H1 (cell line): ENCODE data around the gene CHST11. TPM values are rescaled to one million over a fixed set of nuclear protein-coding genes. Genes with fewer than 3 reads are reported as not detected.

Experiments
- CTCF ChIA-PET: fragments of 300-600 bp; sonication (Branson Sonifier 250); formaldehyde crosslinking; loops from one replicate; lab custom pipeline; 2021; ENCODE audit not compliant: partially characterized antibody; lab: Charles Lee
- POLR2A ChIA-PET: fragments of 300-600 bp; sonication (Branson Sonifier 250); formaldehyde crosslinking; loops from one replicate; lab custom pipeline; 2021; ENCODE audit warnings: inconsistent platforms; ENCODE audit not compliant: partially characterized antibody; lab: Charles Lee
- DNase-seq, 2 experiments: peaks; one replicate each; pipeline versions ENCODE4 v3.0.0 to v3.0.0-alpha.2; 2010 to 2022; ENCODE audit warnings: low spot score in 2 of 2, low read depth in 1 of 2, mixed read lengths in 1 of 2
- FAIRE-seq: peaks from 2 replicates; lab custom pipeline; 2011; peaks lifted over from hg19 to GRCh38; lab: Jason Lieb, UNC
- H2AFZ ChIP-seq: 2 replicates; pipeline ENCODE4 v1.8.1; 2012; ENCODE audit warnings: low read length, inconsistent platforms
- H2AK5ac ChIP-seq: 2 replicates; pipeline ENCODE4 v1.6.1; 2013; ENCODE audit warnings: low read depth, low read length
- H2BK120ac ChIP-seq: replicated peaks from 2 replicates; pipeline ENCODE3; 2013; ENCODE audit warnings: low read depth, low read length, inconsistent platforms
- H2BK12ac ChIP-seq: 2 replicates; pipeline ENCODE4 v1.6.1; 2013; ENCODE audit warnings: low read depth, low read length
- H2BK15ac ChIP-seq: 2 replicates; pipeline ENCODE4 v1.6.1; 2013; ENCODE audit warnings: low read length
- H2BK20ac ChIP-seq: 2 replicates; pipeline ENCODE4 v1.6.1; 2013; ENCODE audit warnings: low read length
- H2BK5ac ChIP-seq: 2 replicates; pipeline ENCODE4 v1.6.1; 2013; ENCODE audit warnings: low read depth, low read length
- H3K14ac ChIP-seq: 2 replicates; pipeline ENCODE4 v1.6.1; 2013; ENCODE audit warnings: inconsistent platforms; ENCODE audit not compliant: insufficient read length
- H3K18ac ChIP-seq: 2 replicates; pipeline ENCODE4 v1.6.1; 2013; ENCODE audit warnings: low read length; ENCODE audit errors: extremely low read depth
- H3K23ac ChIP-seq: 2 replicates; pipeline ENCODE4 v1.6.1; 2013; ENCODE audit warnings: inconsistent platforms; ENCODE audit not compliant: insufficient read length
- H3K23me2 ChIP-seq: 2 replicates; pipeline ENCODE4 v1.6.1; 2013; ENCODE audit warnings: low read depth, low read length
- H3K27ac ChIP-seq: 2 replicates; pipeline ENCODE4 v1.6.1; 2011; ENCODE audit warnings: low read depth, low read length, inconsistent platforms
- H3K27me3 ChIP-seq, 4 experiments: replicated peaks in 1 of 4; 1 replicate in 1 of 4; 2 replicates in 3 of 4; pipeline versions ENCODE4 v1.6.1 to v1.8.1; 2011 to 2013; ENCODE audit warnings: low read length in 3 of 4, mild to moderate bottlenecking in 3 of 4, inconsistent platforms in 2 of 4, mixed read lengths in 2 of 4, moderate library complexity in 1 of 4; ENCODE audit not compliant: control insufficient read depth in 3 of 4, insufficient read depth in 3 of 4; ENCODE audit errors: extremely low read depth in 1 of 4
- H3K36me3 ChIP-seq, 4 experiments: 2 replicates each; pipeline versions ENCODE4 v1.6.1 to v1.8.1; 2011 to 2013; ENCODE audit warnings: mild to moderate bottlenecking in 4 of 4, low read length in 3 of 4, moderate library complexity in 2 of 4, control low read depth in 1 of 4, inconsistent platforms in 1 of 4; ENCODE audit not compliant: insufficient read depth in 4 of 4, control insufficient read depth in 2 of 4
- H3K4ac ChIP-seq: replicated peaks from 2 replicates; pipeline ENCODE3; 2013; ENCODE audit warnings: low read length, low read depth, mixed read lengths, inconsistent platforms; ENCODE audit not compliant: insufficient read length
- H3K4me1 ChIP-seq, 4 experiments: replicated peaks in 1 of 4; 1 replicate in 1 of 4; 2 replicates in 3 of 4; pipeline versions ENCODE4 v1.6.1 to v1.8.1; 2011 to 2013; ENCODE audit warnings: low read length in 3 of 4, inconsistent platforms in 2 of 4, mixed read lengths in 1 of 4; ENCODE audit not compliant: insufficient read depth in 4 of 4, control insufficient read depth in 3 of 4
- H3K4me2 ChIP-seq, 2 experiments: 2 replicates each; pipeline versions ENCODE4 v1.6.1 to v1.8.1; 2011 to 2013; ENCODE audit warnings: low read depth in 2 of 2, low read length in 2 of 2, control low read depth in 1 of 2, inconsistent platforms in 1 of 2, mild to moderate bottlenecking in 1 of 2; ENCODE audit not compliant: insufficient read depth in 1 of 2
- H3K4me3 ChIP-seq, 4 experiments: fragments of 200-600, 300-600 bp in 1 of 4; sonication (generic), shearing (Covaris generic), sonication (Bioruptor Twin) in 1 of 4; 2 replicates each; pipeline versions ENCODE4 v1.5.1 to v1.8.1; 2011 to 2016; ENCODE audit warnings: low read length in 4 of 4, low read depth in 3 of 4, control low read depth in 2 of 4, inconsistent platforms in 2 of 4, mild to moderate bottlenecking in 2 of 4, mixed read lengths in 1 of 4, moderate library complexity in 1 of 4; ENCODE audit not compliant: insufficient read depth in 2 of 4; ENCODE audit errors: extremely low read depth in 1 of 4
- H3K56ac ChIP-seq: replicated peaks from 2 replicates; pipeline ENCODE3; 2013; ENCODE audit warnings: low read depth, mild to moderate bottlenecking, mixed read lengths, low read length, inconsistent platforms; ENCODE audit not compliant: insufficient read length
- H3K79me1 ChIP-seq: 2 replicates; pipeline ENCODE4 v1.6.1; 2013; ENCODE audit warnings: low read depth, low read length, control low read depth
- H3K79me2 ChIP-seq, 2 experiments: 2 replicates each; pipeline versions ENCODE4 v1.6.1 to v1.8.1; 2012 to 2013; ENCODE audit warnings: low read length in 2 of 2, mild to moderate bottlenecking in 2 of 2, inconsistent platforms in 1 of 2; ENCODE audit not compliant: insufficient read depth in 2 of 2, control insufficient read depth in 1 of 2
- H3K9ac ChIP-seq, 4 experiments: replicated peaks in 1 of 4; 1 replicate in 1 of 4; 2 replicates in 3 of 4; pipeline versions ENCODE4 v1.6.1 to v1.8.1; 2011 to 2013; ENCODE audit warnings: low read depth in 3 of 4, low read length in 3 of 4, control low read depth in 2 of 4, mild to moderate bottlenecking in 2 of 4, moderate library complexity in 2 of 4, inconsistent platforms in 1 of 4; ENCODE audit errors: extremely low read depth in 1 of 4
- H3K9me3 ChIP-seq, 2 experiments: 2 replicates each; pipeline versions ENCODE4 v1.6.1 to v1.8.1; 2012 to 2013; ENCODE audit warnings: mild to moderate bottlenecking in 2 of 2, moderate library complexity in 2 of 2, control low read depth in 1 of 2, inconsistent platforms in 1 of 2, low read depth in 1 of 2, low read length in 1 of 2, mixed read lengths in 1 of 2; ENCODE audit not compliant: insufficient read depth in 2 of 2
- H4K20me1 ChIP-seq, 2 experiments: replicated peaks in 1 of 2; 2 replicates each; pipeline versions ENCODE3 to v1.8.1; 2011 to 2013; ENCODE audit warnings: inconsistent platforms in 2 of 2, low read length in 2 of 2, mild to moderate bottlenecking in 1 of 2; ENCODE audit not compliant: insufficient read depth in 2 of 2, control insufficient read depth in 1 of 2
- H4K5ac ChIP-seq: 2 replicates; pipeline ENCODE4 v1.6.1; 2013; ENCODE audit warnings: low read length, low read depth, mixed read lengths, inconsistent platforms; ENCODE audit not compliant: insufficient read length
- H4K8ac ChIP-seq: 2 replicates; pipeline ENCODE4 v1.8.0; 2013; ENCODE audit warnings: mild to moderate bottlenecking, moderate library complexity, low read length, inconsistent platforms; ENCODE audit not compliant: insufficient read depth; ENCODE audit errors: extremely low read depth
- H4K91ac ChIP-seq: replicated peaks from 2 replicates; pipeline ENCODE3; 2013; ENCODE audit warnings: low read length, mixed read lengths, inconsistent platforms; ENCODE audit not compliant: insufficient read length
- RAD21 ChIP-seq, 2 experiments: IDR thresholded peaks in 1 of 2; conservative IDR thresholded peaks in 1 of 2; 2 replicates each; pipeline ENCODE4 v1.6.1; 2011; ENCODE audit warnings: low read depth in 2 of 2, low read length in 2 of 2, improper control_type of control experiment in 1 of 2, inconsistent platforms in 1 of 2, mild to moderate bottlenecking in 1 of 2, moderate library complexity in 1 of 2
- SIRT6 ChIP-seq: IDR thresholded peaks from one replicate; pipeline ENCODE4 v1.7.1; 2012; ENCODE audit warnings: low read length, inconsistent platforms
- WGBS, 2 experiments: shearing (Covaris generic) in 1 of 2; methylation state at CpG; one replicate each; pipeline versions ENCODE4 v1.1.6 to v1.1.7; 2013 to 2015; ENCODE audit warnings: low lambda C conversion rate in 2 of 2, mixed read lengths in 2 of 2, inconsistent platforms in 1 of 2, low coverage in 1 of 2, missing lambda C conversion rate in 1 of 2; ENCODE audit not compliant: insufficient replicate concordance in 2 of 2, insufficient coverage in 1 of 2, insufficient read length in 1 of 2; ENCODE audit errors: extremely low coverage in 1 of 2, missing lambda C conversion rate in 1 of 2; 5-methylcytosine and 5-hydroxymethylcytosine counted together
- polyA plus RNA-seq, 7 experiments: library from polyadenylated mRNA; depleted of rRNA in 3 of 7; stranded (reverse) in 5 of 7; unstranded in 2 of 7; fragments of >200 nt in 5 of 7; fragments of 200-250 nt in 2 of 7; gene quantifications; 1 replicate in 5 of 7; 2 replicates in 1 of 7; 4 replicates in 1 of 7; pipeline versions ENCODE4 v1.2.1 to v1.2.3, GENCODE V29; 2011 to 2013; ENCODE audit warnings: missing spikeins in 2 of 7, mixed read lengths in 2 of 7
- total RNA-seq: library from RNA; stranded (reverse); fragmentation: NEBNext Ultra II Directional; extraction: Animal tissue kit (Norgen Biotek cat#: 25700); gene quantifications from 2 replicates; pipeline ENCODE4 v1.2.1, GENCODE V29; 2021

The CHST11 gene
- total and polyA plus RNA-seq, 2 of the 8 experiments (the other 6 are each of a cell fraction or from before 2014, with no cell fraction given), result 14.4 to 20.8 TPM

GRCh38 chr12:104669089-104669721 is 212.5 kb downstream of the CHST11 start:
- Histone ChIP-seq H3K9ac (no peak overlapping the region), H2BK15ac (no peak overlapping the region), H2BK20ac (no peak overlapping the region), H3K4me3 (no peak overlapping the region), H3K79me2 (no peaks in the 10 kb centered on the region; a peak in 1 of 4 replicates), H4K20me1 (peaks cover 0 to 9% of the 10 kb centered on the region in 2 experiments), H3K56ac (no peak overlapping the region), H3K4me2 (no peak overlapping the region), H2AK5ac (no peak overlapping the region), H3K9me3 (no peaks in the 10 kb centered on the region), H3K79me1 (no peaks in the 10 kb centered on the region), H3K23ac (no peak overlapping the region), H3K4ac (no peak overlapping the region), H2BK5ac (no peak overlapping the region; the same call in 1 of the 2 replicates), H3K27me3 (no peaks in the 10 kb centered on the region), H3K36me3 (no peaks in the 10 kb centered on the region; a peak in 1 of 8 replicates), H4K5ac (no peak overlapping the region), H3K27ac (no peak overlapping the region), H2BK12ac (no peak overlapping the region), H3K4me1 (peaks cover 0 to 15% (median 7%) of the 10 kb centered on the region in 4 experiments; a peak in 6 of 7 replicates), H3K18ac (no peak overlapping the region), H2BK120ac (no peak overlapping the region), H4K91ac (no peak overlapping the region), H3K23me2 (peaks cover 5% of the 10 kb centered on the region; the same call in 1 of the 2 replicates), H2AFZ (no peak overlapping the region), H3K14ac (no peak overlapping the region), H4K8ac (no peak overlapping the region)
- FAIRE-seq (no peak), DNase-seq (no peak)
- peak; percentile 31 to 50; a peak in 3 of 4 replicates for TF ChIP-seq RAD21 (IDR thresholded peaks at IDR 0.05 in 1 of 2, conservative IDR thresholded peaks at IDR 0.05 in 1 of 2; ENCODE audit: low read depth in 2 of 2, low read length in 2 of 2)
- TF ChIP-seq SIRT6, result no peak
- ChIA-PET POLR2A (interaction anchor here (0.7 kb wide), 1 partner anchor 168 kb away, joined by 3 read pairs; no protein-coding TSS in a partner anchor), CTCF (interaction anchor here (0.5 to 5.0 kb wide), 13 partner anchors 8 to 296 kb away, joined by 3 to 28 read pairs (median 3); no protein-coding TSS in a partner anchor)
- 75% methylated on average over 18 of the region's 19 CpGs; no CpG with 5 or more reads in 1 of the 2 experiments for WGBS, 2 experiments
